GM19372 (cell line): ENCODE measurements around the gene SLC7A5.

Experiments
- ATAC-seq: cut with Tn5 transposase; IDR thresholded peaks from one replicate; pipeline ENCODE4 v1.9.1; 2021; ENCODE audit warnings: mild to moderate bottlenecking, low read depth, moderate library complexity; ENCODE audit not compliant: unreplicated experiment

The SLC7A5 gene

GRCh38 chr16:87847785-87848675, 21.3 kb downstream of the SLC7A5 start:
- no peak for ATAC-seq

- no peak for ATAC-seq
These were observed 21.9 kb downstream of the SLC7A5 start for GRCh38 chr16:87847467-87847784.

- ATAC-seq: no peak
These were observed 22.4 kb downstream of the SLC7A5 start for GRCh38 chr16:87846705-87847466.

GRCh38 chr16:87845807-87846619, 23.3 kb downstream of the SLC7A5 start:
- no peak for ATAC-seq

GRCh38 chr16:87845213-87845612, 24.1 kb downstream of the SLC7A5 start:
- ATAC-seq: no peak

GRCh38 chr16:87844809-87845208, 24.5 kb downstream of the SLC7A5 start:
- ATAC-seq: no peak

- no peak for ATAC-seq
These were observed 25.1 kb downstream of the SLC7A5 start for GRCh38 chr16:87844120-87844733.

- no peak for ATAC-seq
These were observed 25.6 kb downstream of the SLC7A5 start for GRCh38 chr16:87843678-87844105.

GRCh38 chr16:87842209-87842869, 27.0 kb downstream of the SLC7A5 start:
- no peak for ATAC-seq

- no peak for ATAC-seq
These were observed 27.7 kb downstream of the SLC7A5 start for GRCh38 chr16:87841340-87842208.

- no peak for ATAC-seq
These were observed 28.9 kb downstream of the SLC7A5 start for GRCh38 chr16:87840271-87840978.

- no peak for ATAC-seq
These were observed 29.6 kb downstream of the SLC7A5 start for GRCh38 chr16:87839542-87840270.

GRCh38 chr16:87838643-87839541, 30.4 kb downstream of the SLC7A5 start:
- no peak for ATAC-seq

- ATAC-seq: no peak
These were observed 31.5 kb downstream of the SLC7A5 start for GRCh38 chr16:87837627-87838289.

- ATAC-seq: no peak
These were observed 32.3 kb downstream of the SLC7A5 start for GRCh38 chr16:87836844-87837581.
